HepG2 (cell line): Measurements from ENCODE around the gene TMEM9. TPM values are rescaled to one million over a fixed set of nuclear protein-coding genes. Genes with fewer than 3 reads are reported as not detected.
A peak's percentile ranks its signal among the peaks of the same experiment; 100 is the strongest.

ENCODE experiments used
- CREB1 ChIP-seq, 2 experiments: fragments of 450-650 bp in 1 of 2; IDR thresholded peaks; 2 replicates each; pipeline ENCODE4 v1.6.1; 2016 to 2017; ENCODE audit warnings: control low read depth in 1 of 2, mild to moderate bottlenecking in 1 of 2, missing compliant biosample characterization in 1 of 2, missing genetic modification characterization in 1 of 2
- JUN ChIP-seq: sonication (generic); formaldehyde crosslinking; IDR thresholded peaks from 2 replicates; pipeline ENCODE4 v1.4.0; 2020; ENCODE audit warnings: mild to moderate bottlenecking, missing genetic modification reagents
- SOX13 ChIP-seq, 3 experiments: fragments of 450-650 bp in 1 of 3; sonication (generic) in 1 of 3; formaldehyde crosslinking in 1 of 3; IDR thresholded peaks in 2 of 3; conservative IDR thresholded peaks in 1 of 3; 2 replicates each; pipeline versions ENCODE4 v1.5.0 to v1.6.1; 2016 to 2020; ENCODE audit warnings: antibody characterized with exemption in 1 of 3, mild to moderate bottlenecking in 1 of 3, missing compliant biosample characterization in 1 of 3, missing genetic modification reagents in 1 of 3, moderate library complexity in 1 of 3
- ZNF792 ChIP-seq: IDR thresholded peaks from 2 replicates; pipeline ENCODE4 v1.6.1; 2016
- polyA plus RNA-seq, 8 experiments: library from polyadenylated mRNA; depleted of rRNA in 3 of 8; stranded (reverse) in 7 of 8; unstranded in 1 of 8; fragments of >200 nt; fragmentation: Illumina TruSeq in 4 of 8; extraction: Trizol in 4 of 8; gene quantifications; 2 replicates each; pipeline versions ENCODE4 v1.2.1 to v1.2.3, GENCODE V29; 2011 to 2016; ENCODE audit warnings: low read depth in 4 of 8, missing spikeins in 1 of 8, mixed read lengths in 1 of 8; ENCODE audit not compliant: insufficient read depth in 1 of 8
- total RNA-seq, 5 experiments: library from RNA; depleted of rRNA; stranded (reverse); fragments of >200 nt; fragmentation: Illumina TruSeq; extraction: Trizol; gene quantifications; 2 replicates each; pipeline ENCODE4 v1.2.3, GENCODE V29; 2016; ENCODE audit warnings: low read depth in 1 of 5
- TF ChIP-seq, protein P1 (sequence below): IDR thresholded peaks from 2 replicates; pipeline ENCODE4 v1.4.0; 2020; ENCODE audit warnings: mild to moderate bottlenecking, missing genetic modification reagents
- TF ChIP-seq, protein P2 (sequence below): sonication (generic); formaldehyde crosslinking; IDR thresholded peaks from 2 replicates; pipeline ENCODE4 v1.5.0; 2020; ENCODE audit warnings: mild to moderate bottlenecking, missing genetic modification reagents
- TF ChIP-seq, protein P3 (sequence below): sonication (generic); formaldehyde crosslinking; IDR thresholded peaks from 2 replicates; pipeline ENCODE4 v1.5.1; 2020; ENCODE audit warnings: mild to moderate bottlenecking, missing genetic modification reagents, moderate library complexity
- TF ChIP-seq, protein P4 (sequence below): sonication (generic); formaldehyde crosslinking; IDR thresholded peaks from 2 replicates; pipeline ENCODE4 v1.4.0; 2020; ENCODE audit warnings: mild to moderate bottlenecking, missing genetic modification reagents

Gene TMEM9
- total and polyA plus RNA-seq, 2 of the 13 experiments (the other 11 are each of a cell fraction or from before 2014, with no cell fraction given) = 60.9 to 102 TPM

DNA sequence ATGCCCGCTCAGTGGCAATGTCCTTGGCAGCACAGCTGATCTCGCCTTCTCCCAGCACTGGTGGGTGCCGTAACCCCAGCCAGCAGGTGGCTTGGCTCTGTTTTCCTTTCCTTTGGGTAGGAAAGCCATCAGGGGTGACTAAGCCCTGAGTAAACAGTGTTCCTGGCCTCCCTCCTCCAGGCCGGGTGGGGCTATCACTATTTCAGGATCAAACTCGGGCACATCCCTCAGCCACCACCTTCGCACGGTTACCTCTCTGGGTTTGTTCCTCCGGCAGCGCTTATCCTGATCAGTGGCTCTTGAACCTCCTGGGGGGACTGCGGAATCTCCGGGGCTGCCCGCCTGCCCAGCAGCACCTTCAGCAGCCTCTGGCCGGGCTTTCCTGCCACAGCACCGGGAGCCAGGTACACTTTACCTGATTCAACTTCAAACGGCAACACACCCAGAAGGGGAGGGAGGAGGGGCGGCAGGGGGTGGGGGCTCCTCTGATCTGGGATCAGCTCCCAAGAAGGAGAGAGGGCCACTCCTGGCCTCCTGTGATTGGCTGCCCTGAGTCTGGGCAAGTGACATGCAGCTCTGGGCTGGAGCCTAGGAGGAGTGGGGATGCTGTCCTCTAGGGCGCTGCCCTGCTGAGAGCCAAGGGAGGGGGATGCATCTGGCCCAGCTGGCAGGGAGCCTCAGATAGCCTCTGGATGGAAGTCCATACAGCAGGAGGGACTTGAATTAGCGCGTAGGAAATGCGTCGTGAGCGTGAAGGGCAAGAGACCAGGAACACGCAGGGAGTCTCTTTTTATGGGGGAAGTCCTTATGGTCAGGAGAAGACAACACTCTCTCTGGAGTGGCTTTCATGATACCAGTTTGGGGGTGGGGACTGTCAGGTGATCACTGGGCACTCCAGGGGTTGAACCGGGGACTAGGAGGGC is 27.2 kb downstream of the TMEM9 start, which contains the start of gene ASCL5 (continued):
- TF ChIP-seq, protein P1, sequence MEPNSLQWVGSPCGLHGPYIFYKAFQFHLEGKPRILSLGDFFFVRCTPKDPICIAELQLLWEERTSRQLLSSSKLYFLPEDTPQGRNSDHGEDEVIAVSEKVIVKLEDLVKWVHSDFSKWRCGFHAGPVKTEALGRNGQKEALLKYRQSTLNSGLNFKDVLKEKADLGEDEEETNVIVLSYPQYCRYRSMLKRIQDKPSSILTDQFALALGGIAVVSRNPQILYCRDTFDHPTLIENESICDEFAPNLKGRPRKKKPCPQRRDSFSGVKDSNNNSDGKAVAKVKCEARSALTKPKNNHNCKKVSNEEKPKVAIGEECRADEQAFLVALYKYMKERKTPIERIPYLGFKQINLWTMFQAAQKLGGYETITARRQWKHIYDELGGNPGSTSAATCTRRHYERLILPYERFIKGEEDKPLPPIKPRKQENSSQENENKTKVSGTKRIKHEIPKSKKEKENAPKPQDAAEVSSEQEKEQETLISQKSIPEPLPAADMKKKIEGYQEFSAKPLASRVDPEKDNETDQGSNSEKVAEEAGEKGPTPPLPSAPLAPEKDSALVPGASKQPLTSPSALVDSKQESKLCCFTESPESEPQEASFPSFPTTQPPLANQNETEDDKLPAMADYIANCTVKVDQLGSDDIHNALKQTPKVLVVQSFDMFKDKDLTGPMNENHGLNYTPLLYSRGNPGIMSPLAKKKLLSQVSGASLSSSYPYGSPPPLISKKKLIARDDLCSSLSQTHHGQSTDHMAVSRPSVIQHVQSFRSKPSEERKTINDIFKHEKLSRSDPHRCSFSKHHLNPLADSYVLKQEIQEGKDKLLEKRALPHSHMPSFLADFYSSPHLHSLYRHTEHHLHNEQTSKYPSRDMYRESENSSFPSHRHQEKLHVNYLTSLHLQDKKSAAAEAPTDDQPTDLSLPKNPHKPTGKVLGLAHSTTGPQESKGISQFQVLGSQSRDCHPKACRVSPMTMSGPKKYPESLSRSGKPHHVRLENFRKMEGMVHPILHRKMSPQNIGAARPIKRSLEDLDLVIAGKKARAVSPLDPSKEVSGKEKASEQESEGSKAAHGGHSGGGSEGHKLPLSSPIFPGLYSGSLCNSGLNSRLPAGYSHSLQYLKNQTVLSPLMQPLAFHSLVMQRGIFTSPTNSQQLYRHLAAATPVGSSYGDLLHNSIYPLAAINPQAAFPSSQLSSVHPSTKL = peak; percentile 49
- TF ChIP-seq ZNF792 (CRISPR knock-in tag) (peak; percentile 22; the same call in 1 of the 2 replicates), SOX13 (IDR thresholded peaks at IDR 0.05) (no peak), SOX13 (CRISPR knock-in tag; conservative IDR thresholded peaks at IDR 0.05 in 1 of 2, IDR thresholded peaks at IDR 0.05 in 1 of 2) (peak in 1 of 2 experiments; percentile 57; a peak in 1 of 4 replicates), JUN (CRISPR knock-in tag) (peak; percentile 85), CREB1 (IDR thresholded peaks at IDR 0.05) (no peak), CREB1 (CRISPR knock-in tag; IDR thresholded peaks at IDR 0.05) (0 out of 2 replicates have a peak, but pooled peaks have one; percentile 14)
- TF ChIP-seq, protein P2, sequence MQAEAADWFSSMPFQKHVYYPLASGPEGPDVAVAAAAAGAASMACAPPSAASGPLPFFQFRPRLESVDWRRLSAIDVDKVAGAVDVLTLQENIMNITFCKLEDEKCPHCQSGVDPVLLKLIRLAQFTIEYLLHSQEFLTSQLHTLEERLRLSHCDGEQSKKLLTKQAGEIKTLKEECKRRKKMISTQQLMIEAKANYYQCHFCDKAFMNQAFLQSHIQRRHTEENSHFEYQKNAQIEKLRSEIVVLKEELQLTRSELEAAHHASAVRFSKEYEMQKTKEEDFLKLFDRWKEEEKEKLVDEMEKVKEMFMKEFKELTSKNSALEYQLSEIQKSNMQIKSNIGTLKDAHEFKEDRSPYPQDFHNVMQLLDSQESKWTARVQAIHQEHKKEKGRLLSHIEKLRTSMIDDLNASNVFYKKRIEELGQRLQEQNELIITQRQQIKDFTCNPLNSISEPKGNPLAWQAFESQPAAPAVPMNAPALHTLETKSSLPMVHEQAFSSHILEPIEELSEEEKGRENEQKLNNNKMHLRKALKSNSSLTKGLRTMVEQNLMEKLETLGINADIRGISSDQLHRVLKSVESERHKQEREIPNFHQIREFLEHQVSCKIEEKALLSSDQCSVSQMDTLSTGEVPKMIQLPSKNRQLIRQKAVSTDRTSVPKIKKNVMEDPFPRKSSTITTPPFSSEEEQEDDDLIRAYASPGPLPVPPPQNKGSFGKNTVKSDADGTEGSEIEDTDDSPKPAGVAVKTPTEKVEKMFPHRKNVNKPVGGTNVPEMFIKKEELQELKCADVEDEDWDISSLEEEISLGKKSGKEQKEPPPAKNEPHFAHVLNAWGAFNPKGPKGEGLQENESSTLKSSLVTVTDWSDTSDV = no peak
- TF ChIP-seq, protein P3, sequence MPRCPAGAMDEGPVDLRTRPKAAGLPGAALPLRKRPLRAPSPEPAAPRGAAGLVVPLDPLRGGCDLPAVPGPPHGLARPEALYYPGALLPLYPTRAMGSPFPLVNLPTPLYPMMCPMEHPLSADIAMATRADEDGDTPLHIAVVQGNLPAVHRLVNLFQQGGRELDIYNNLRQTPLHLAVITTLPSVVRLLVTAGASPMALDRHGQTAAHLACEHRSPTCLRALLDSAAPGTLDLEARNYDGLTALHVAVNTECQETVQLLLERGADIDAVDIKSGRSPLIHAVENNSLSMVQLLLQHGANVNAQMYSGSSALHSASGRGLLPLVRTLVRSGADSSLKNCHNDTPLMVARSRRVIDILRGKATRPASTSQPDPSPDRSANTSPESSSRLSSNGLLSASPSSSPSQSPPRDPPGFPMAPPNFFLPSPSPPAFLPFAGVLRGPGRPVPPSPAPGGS = 0 out of 2 replicates have a peak, but pooled peaks have one; percentile 11
- TF ChIP-seq, protein P4, sequence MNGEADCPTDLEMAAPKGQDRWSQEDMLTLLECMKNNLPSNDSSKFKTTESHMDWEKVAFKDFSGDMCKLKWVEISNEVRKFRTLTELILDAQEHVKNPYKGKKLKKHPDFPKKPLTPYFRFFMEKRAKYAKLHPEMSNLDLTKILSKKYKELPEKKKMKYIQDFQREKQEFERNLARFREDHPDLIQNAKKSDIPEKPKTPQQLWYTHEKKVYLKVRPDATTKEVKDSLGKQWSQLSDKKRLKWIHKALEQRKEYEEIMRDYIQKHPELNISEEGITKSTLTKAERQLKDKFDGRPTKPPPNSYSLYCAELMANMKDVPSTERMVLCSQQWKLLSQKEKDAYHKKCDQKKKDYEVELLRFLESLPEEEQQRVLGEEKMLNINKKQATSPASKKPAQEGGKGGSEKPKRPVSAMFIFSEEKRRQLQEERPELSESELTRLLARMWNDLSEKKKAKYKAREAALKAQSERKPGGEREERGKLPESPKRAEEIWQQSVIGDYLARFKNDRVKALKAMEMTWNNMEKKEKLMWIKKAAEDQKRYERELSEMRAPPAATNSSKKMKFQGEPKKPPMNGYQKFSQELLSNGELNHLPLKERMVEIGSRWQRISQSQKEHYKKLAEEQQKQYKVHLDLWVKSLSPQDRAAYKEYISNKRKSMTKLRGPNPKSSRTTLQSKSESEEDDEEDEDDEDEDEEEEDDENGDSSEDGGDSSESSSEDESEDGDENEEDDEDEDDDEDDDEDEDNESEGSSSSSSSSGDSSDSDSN (CRISPR knock-in tag) = 0 out of 2 replicates have a peak, but pooled peaks have one; percentile 23
